HT1080 (cell line): ENCODE measurements around the gene ALG6. TPM values are rescaled to one million over a fixed set of nuclear protein-coding genes. Genes with fewer than 3 reads are reported as not detected.
A peak's percentile ranks its signal among the peaks of the same experiment; 100 is the strongest.
"Not testable (repeated sequence)": the region's sequence is repeated elsewhere in the genome, so short reads cannot be mapped to it uniquely, and the experiment has no call there.

Experiments used
- DNase-seq: peaks from one replicate; pipeline ENCODE4 v3.0.0-alpha.2; 2015; ENCODE audit warnings: low read depth
- total RNA-seq: library from RNA; depleted of rRNA; stranded (reverse); fragments of >200 nt; shearing (Covaris generic); gene quantifications from 2 replicates; pipeline ENCODE4 v1.2.3, GENCODE V29; 2014

The ALG6 gene
- total RNA-seq, 1 experiment from 2014 or later = 16.0 TPM

DNA sequence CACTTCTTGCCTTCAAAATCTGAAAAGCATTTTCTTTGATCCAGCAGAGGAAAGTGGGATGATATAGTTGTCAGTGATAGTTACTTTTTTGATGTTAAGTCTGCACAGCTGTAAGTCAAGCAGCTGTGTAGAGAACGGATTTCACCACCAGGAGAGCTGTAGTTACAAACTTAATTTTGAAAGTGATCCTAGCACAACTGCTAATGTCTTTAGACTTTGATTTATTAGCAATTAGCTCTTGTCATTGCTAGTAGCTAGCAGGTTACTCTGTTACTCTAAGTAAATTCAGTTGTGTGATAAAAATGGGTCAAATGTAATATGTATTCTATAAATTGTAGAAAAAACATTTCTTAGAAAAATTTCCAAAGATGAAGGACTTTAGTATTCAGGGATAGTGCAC, 46.0 kb downstream of the ALG6 start:
- no peak for DNase-seq

GRCh38 chr1:63414691-63415365, 47.4 kb downstream of the ALG6 start:
- no peak for DNase-seq

GRCh38 chr1:63418101-63418500, 50.7 kb downstream of the ALG6 start:
- no peak for DNase-seq

DNA sequence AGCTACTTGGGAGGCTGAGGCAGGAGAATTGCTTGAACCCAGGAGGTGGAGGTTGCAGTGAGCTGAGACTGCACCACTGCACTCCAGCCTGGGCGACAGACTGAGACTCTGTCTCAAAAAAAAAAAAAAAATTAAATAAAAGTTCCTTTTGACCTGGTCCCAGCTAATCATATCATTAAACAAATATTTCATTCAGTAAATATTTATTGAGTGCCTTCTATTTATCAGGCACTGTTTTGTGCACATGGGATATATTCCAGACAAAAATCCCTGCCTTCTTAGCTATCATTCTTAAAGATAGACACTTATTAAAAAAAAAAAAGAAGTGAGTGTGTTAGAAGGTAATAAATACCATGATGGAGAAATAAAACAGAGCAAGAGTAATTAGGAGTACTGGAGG, 53.3 kb downstream of the ALG6 start:
- not testable (repeated sequence) for DNase-seq

- DNase-seq = no peak
These were observed 56.2 kb downstream of the ALG6 start for GRCh38 chr1:63423649-63424048.

GRCh38 chr1:63428815-63429214, 61.4 kb downstream of the ALG6 start:
- no peak for DNase-seq

DNA sequence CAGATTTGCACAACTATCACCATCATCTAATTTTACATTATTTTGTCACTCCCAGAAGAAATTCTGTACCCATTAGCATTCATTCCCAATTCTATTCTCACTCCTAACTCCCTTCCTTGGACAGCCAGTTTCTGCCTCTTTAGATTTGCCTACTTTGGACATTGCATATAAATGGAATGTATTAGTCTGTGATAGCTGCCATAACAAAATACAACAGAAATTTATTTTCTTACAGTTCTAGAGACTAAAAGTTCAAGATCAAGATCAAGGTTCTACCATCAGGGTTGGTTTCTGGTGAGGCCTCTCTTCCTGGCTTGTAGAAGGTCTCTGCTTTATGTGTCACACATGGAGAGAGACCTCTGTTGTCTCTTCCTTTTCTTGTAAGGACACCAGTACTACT, 61.9 kb downstream of the ALG6 start:
- DNase-seq = no peak

- DNase-seq = no peak
These were observed 67.7 kb downstream of the ALG6 start for GRCh38 chr1:63435161-63435560.

DNA sequence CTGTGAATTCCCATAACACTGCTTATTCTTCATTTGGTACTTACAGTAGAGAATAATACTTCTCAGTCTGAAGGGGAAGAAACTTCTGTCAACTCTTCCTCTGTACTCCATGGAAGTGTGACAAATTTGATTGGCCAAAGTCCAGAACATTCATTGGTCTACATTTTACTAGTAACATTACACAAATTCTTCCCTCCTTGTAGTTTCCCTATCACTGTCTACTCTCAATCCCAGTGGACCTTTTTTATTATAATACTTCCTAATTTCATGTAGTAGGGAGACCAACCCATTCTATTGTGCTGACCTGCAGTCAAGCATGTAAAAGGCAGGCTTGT, 74.7 kb downstream of the ALG6 start:
- no peak for DNase-seq

- DNase-seq = no peak
These were observed 81.4 kb downstream of the ALG6 start for GRCh38 chr1:63448731-63449246.

- no peak for DNase-seq
These were observed 83.0 kb downstream of the ALG6 start for GRCh38 chr1:63450416-63450815.

GRCh38 chr1:63453232-63453631, 85.8 kb downstream of the ALG6 start:
- no peak for DNase-seq

- DNase-seq = no peak
These were observed 86.8 kb downstream of the ALG6 start for GRCh38 chr1:63454269-63454668.

- DNase-seq = no peak
These were observed 91.3 kb downstream of the ALG6 start for GRCh38 chr1:63458750-63459149.

GRCh38 chr1:63461661-63462230, 94.3 kb downstream of the ALG6 start:
- DNase-seq = no peak

- DNase-seq = peak; percentile 67
These were observed 95.8 kb downstream of the ALG6 start for GRCh38 chr1:63463248-63463647.

DNA sequence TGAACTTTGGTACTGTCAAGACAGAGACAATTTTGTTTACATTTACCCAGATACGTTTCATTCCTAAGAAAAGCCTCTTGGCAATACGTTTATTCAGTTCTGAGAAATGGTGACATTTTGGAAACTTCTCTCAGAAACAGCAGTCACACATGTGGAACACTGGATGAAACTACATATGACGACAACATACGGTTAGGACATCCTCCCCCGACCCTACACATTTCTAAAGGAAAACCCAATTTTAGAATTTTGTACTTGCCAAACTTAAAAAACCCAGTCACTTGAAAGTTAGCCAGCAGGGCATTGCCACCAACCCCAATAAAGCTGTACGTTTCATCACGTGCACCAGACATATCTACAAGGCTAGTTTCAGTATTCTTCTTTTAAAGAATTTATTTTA, 98.8 kb downstream of the ALG6 start:
- DNase-seq = no peak

- peak; percentile 1 for DNase-seq
These were observed 99.3 kb downstream of the ALG6 start for GRCh38 chr1:63466759-63467158.

DNA sequence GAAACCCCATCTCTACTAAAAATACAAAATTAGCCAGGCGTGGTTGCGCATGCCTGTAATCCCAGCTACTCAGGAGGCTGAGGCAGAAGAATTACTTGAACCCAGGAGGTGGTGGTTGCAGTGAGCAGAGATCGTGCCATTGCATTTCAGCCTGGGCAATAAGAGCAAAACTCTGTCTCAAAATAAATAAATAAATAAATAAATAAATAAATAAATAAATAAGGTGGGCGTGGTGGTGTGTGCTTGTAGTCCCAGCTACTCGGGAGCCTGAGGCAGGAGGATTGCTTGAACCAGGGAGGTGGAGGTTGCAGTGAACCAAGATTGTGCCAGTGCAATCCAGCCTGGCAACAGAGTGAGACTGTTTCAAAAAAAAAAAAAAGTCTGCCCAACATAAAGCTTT, 101.3 kb downstream of the ALG6 start:
- not testable (repeated sequence) for DNase-seq

DNA sequence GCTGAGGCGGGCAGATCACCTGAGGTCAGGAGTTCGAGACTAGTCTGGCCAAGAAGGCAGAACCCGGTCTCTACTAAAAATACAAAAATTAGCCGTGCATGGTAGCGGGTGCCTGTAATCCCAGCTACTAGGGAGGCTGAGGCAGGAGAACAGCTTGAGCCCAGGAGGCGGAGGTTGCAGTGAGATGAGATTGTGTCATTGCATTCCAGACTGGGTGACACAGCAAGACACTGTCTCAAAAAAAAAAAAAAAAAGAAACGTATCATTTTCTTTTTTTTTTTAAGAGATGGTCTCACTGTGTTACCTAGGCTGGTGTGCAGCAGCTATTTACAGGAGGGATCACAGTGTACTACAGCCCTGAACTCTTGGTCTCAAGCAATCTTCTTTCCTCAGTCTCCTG, 108.3 kb downstream of the ALG6 start:
- DNase-seq = peak; percentile 25

- no peak for DNase-seq
These were observed 112.6 kb downstream of the ALG6 start for GRCh38 chr1:63480057-63480456.

- DNase-seq = no peak
These were observed 119.2 kb downstream of the ALG6 start for GRCh38 chr1:63486629-63487028.

DNA sequence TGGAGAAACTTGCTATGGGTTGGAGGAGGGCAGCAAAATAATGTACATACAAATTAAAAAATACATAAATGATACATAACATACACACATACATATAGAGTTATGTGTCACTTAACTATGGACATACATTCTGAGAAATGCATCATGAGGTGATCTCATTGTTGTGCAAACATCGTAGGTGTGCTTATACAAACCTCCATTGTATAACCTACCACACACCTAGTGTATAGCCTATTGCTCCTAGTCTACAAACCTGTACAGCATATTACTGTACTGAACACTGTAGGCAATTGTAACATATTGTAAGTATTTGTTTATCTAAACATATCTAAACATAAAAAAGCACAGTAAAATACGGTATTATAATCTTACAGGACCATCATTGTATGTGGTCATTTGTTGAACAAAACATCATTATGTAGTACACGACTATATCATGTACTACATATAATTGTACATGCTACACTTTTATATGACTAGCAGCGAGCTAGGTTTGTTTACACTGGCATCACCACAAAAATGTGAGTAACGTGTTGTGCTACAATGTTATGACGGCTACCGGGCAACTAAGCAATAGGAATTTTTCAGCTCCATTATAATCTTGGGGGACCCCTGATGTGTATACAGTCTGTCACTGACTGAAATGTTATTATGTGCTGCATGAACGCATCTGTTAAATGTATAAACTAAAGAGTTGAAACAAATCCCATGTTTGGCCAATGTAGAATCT, 120.1 kb downstream of the ALG6 start:
- DNase-seq = no peak
